HG03558 (cell line): Measurements from ENCODE around the gene SLC4A5.

ENCODE experiments used
- ATAC-seq: cut with Tn5 transposase; IDR thresholded peaks from one replicate; pipeline ENCODE4 v1.9.1; 2021; ENCODE audit warnings: moderate number of reproducible peaks; ENCODE audit not compliant: unreplicated experiment; ENCODE audit errors: extremely low read depth

Gene SLC4A5

DNA sequence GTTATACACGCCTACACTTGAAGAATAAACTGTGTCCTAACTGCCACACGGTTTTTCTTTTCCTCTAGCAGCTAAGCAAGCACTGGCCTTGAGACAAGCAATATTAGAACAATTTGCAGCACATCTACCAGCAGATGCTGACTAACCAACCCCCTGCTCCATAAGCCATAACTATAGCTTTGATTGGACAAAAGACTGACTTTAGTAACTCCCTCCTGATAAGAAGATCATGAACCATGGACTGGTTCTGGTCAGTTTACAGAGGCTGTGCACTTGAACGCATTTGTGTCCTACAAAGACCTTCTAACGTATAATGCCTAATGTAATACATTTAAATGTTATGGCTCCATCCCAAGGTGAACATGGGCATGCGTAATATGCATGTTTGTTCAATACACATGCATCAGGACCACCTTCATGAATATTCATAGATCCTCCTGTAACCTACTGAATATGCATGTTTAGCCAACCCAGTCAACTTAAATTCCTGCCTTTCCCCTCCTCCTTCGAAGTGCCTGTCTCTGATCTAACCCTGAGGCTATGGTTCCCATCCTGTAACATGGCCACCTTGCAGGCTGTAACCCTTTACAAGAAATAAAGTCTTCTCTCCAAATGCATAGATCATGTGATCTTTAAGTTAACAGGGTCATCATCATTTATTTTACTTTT lies 26.5 kb downstream of the SLC4A5 start:
- no peak for ATAC-seq

- no peak for ATAC-seq
Observed at GRCh38 chr2:74314107-74314506, 29.1 kb downstream of the SLC4A5 start.

GRCh38 chr2:74313497-74313896 lies 29.7 kb downstream of the SLC4A5 start:
- ATAC-seq: no peak

DNA sequence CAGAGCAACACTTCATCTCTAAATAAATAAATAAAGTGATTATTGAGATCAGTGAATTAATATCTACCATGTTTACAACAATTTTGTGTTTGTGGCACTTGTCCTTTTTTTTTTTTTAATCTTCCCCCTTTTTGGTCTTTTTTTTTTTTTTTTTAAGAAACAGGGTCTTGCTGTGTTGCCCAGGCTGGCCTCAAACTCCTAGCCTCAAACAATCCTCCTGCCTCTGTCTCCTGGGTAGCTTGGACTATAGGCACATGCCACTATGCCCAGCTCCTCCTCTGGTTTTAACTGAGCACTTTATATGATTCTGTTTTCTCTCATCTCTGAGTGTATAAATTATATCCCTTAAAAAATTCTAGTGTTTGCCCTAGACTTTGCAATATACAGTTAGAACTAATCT lies 30.3 kb downstream of the SLC4A5 start:
- no peak for ATAC-seq

- no peak for ATAC-seq
Observed at GRCh38 chr2:74307720-74308119, 35.5 kb downstream of the SLC4A5 start.

- ATAC-seq: no peak
Observed at GRCh38 chr2:74304332-74305148, 38.7 kb downstream of the SLC4A5 start.

- ATAC-seq: no peak
Observed at GRCh38 chr2:74302865-74303264, 40.4 kb downstream of the SLC4A5 start.

- no peak for ATAC-seq
Observed at GRCh38 chr2:74301262-74301661, 42.0 kb downstream of the SLC4A5 start.

DNA sequence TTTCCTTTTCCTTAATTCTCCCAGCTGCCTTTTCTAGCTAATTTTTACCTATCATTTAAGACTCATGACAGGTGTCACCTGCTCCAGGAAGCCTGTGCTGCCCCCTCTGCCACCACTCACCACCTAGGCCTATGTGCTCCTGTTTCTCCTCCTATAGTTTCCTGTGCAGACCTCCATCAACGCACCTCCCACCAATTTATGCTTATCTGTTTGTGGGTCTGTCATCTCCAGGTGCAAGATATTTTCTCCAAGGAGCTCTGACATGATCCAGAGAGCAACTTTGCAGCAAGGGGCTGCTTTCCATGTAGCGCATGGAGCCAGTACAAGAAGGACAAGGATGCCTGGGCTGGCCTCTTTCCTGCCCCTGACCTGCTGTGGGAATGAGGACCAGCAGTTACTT lies 42.7 kb downstream of the SLC4A5 start:
- ATAC-seq: no peak

DNA sequence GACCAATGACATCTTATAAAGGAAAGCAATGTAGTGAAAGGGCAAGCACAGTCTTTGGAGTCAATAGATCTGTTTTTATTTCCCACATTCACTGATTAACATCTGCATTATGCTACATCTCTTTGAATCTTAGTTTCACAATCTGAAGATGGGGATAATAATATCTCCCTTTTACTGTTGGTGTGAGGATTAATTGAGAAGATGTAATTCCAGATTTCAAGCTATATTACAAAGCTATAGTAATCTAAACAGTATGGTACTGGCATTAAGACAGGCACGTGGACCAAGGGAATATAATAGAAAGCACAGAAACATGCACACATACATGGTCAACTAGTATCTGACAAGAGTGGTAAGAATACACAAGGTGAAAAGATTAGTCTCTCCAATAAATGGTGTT lies 45.3 kb downstream of the SLC4A5 start:
- no peak for ATAC-seq

- no peak for ATAC-seq
Observed at GRCh38 chr2:74297391-74297790, 45.8 kb downstream of the SLC4A5 start.

DNA sequence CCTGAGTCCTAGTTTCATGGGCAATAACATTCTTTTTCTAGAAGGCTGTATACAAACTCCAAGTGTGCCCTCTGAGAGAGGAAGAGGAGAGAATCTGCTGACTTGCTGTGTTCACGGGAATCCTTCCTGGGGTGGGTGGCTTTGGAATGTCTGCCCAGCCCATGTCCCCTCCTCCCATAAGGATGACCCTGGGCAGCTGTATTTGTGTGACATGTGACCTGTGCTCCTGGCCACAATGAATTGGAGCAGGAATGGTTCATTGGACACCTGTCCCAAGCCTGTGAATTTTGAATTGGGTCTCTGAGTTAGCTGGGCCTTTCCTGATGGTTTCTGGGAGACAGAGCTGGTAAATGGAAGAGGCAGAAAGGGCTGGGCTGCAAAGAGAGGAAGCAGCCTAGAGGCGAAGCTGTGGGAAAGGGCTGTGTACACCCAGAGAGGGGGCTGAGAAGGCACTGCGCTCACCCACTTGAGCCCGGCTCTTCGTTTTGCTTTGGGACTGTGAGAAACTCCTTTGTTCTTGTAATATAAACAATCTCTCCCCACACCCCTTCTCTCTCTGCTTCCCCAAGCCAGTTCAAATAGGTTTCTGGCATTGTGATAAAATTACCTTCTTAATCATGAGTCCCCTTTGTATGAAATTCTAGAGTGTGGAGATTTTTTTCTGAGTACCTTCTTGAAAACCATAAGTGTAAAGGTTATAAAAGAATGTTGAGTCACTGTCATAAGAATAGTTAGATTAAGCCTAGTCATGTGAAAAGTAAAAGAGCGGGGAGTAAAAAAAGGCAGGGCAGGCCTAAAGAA lies 49.8 kb downstream of the SLC4A5 start:
- ATAC-seq: no peak

DNA sequence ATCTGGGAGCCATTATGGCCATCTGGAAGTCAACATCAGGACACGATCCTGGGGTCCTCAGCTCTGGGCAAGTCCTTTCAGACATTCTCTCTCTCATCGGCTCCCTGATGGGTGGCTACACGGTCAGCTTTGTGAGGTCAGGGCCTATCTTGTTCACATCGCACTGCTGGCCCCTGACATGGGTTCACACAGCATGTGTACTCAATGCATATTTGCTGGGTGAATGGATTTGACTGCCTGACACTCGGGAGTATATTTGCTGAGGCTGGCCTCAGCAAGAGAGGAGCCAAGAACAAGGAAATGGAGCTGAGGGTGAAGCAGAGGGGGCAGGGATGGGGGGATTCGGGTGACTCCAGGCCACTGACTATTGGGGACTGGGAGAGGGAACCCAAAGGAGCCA lies 50.5 kb downstream of the SLC4A5 start:
- no peak for ATAC-seq

DNA sequence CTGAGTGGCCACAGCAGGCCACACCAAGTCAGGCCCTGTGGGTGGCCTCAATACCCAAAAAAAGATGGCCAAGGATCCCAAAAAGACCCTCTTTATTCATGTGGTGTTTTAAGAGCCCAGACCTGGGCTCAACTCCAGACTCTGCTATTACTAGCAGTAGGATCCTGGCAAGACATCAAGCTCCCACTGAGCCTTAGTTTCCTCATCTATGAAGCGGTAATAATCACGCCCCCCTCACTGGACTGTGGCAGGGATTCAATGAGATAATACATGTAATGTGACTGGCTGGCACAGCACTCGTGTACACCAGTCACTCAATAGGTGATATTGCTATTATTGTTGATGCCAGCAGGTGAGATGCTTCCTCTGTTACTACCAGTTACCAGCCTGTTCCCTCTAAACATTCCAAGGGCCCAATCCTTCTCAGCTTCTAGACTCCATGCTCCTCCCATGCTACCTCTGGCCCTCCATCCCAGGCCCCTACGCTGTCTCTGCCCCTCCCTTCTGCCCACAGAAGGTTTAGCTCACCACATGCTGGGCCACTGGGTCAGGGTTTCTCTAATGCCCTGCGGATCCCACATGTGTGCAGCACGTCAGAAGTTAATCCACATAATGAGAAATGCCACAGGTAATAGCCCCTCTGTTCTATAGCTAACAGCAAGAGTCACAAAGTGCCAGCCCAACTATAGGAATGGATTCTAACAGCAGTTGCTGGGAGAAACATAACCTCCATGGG lies 51.2 kb downstream of the SLC4A5 start:
- ATAC-seq: no peak

DNA sequence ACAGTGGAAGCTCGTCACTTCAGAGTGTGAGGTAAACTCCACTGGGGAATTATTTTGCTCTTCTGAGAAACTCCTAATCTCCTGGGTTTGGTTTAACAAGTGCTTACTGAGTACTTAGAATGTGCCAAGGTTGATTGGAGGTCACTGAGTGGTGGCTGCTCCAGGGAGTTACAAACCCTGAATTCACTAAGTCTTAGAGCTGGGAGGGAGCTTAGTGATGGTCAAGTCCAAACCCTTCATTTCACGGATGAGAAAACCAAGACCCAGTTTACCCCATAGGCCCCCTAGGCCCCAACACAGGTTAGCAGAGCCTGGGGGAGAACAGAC lies 52.0 kb downstream of the SLC4A5 start:
- no peak for ATAC-seq

- no peak for ATAC-seq
Observed at GRCh38 chr2:74290466-74291217, 52.6 kb downstream of the SLC4A5 start.

DNA sequence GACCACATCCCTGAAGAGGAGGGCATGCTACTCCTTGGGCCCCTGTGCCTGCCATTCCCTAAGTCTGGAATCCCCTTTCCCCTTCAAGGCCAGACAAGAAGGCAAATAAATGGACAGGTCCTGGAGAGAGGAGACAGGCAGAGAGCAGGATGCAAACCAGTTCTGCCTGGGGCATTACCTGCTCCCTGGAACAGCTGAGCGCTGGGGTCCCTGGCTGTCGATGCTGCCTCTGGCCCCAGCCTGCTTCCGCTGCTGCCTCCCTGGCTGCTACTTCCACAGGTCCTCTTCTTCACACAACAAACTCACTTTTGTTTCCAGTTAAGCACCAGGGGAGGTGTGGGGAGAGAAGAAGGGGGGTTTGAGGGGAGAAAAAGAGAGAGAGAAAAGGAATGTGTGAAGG lies 53.1 kb downstream of the SLC4A5 start:
- ATAC-seq: no peak

- ATAC-seq: no peak
Observed at GRCh38 chr2:74286725-74287124, 56.5 kb downstream of the SLC4A5 start.

- ATAC-seq: no peak
Observed at GRCh38 chr2:74281141-74281975, 61.9 kb downstream of the SLC4A5 start.
